ENCODE results near the gene AGO1.

GRCh38 chr1:35863136-35863535, 19.9 kb upstream of the AGO1 start:
- TF ChIP-seq CTCF (IDR thresholded peaks at IDR 0.05) (no peak), POLR2A (IDR thresholded peaks at IDR 0.05) (no peak)
